SH-SY5Y (cell line): ENCODE measurements around the gene RPS6KA2.

Source experiments
- GATA2 ChIP-seq: IDR thresholded peaks from 2 replicates; pipeline ENCODE4 v1.6.1; 2011; ENCODE audit warnings: mild to moderate bottlenecking, low read depth, low read length
- GATA3 ChIP-seq: IDR thresholded peaks from 2 replicates; pipeline ENCODE4 v1.6.1; 2011; ENCODE audit warnings: low read depth, mild to moderate bottlenecking, low read length, moderate library complexity

DNA sequence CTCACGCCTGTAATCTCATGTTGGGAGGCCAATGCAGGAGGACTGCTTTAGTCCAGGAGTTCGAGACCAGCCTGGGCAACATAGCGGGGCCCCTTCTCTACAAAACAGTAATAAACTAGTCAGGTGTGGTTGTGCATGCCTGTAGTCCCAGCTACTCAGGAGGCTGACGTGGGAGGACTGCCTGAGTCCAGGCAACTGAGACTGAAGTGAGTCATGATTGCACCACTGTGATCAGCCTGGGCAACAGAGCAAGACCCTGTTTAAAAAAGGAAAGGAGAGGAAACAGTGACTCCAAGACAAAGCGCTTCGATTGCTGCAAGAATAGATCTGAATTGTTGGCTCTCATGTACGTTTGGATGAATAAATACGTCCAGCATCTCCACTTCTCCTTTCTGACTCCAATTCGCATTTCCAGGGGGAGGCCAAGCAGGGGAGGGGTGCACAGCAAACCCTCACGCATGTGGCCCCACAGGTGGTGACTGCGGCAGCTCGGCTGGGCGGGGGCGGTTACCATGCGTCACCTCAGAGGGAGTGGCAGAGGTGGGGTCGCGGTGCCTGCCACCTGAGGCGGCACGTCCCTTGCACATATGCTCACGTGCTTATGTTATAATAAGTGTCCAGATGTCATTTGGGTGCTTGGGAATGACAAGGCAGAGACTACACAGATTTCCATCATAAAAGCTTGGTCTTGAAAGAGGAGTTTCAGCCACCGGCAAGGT, 149.2 kb downstream of the RPS6KA2 start:
- TF ChIP-seq GATA3 (no peak), GATA2 (no peak)
